GM12864 (cell line): ENCODE results near the gene PCLO.
"Not testable (repeated sequence)": the region's sequence is repeated elsewhere in the genome, so short reads cannot be mapped to it uniquely, and the experiment has no call there.

Source experiments
- DNase-seq: peaks from one replicate; pipeline ENCODE4 v3.0.0-alpha.2; 2011; ENCODE audit warnings: low read depth
- H3K4me3 ChIP-seq: 2 replicates; pipeline ENCODE4 v1.5.1; 2011; ENCODE audit warnings: mild to moderate bottlenecking, low read depth, low read length, control low read depth
- TF ChIP-seq, protein P1 (sequence below): IDR thresholded peaks from 2 replicates; pipeline ENCODE4 v1.5.1; 2011; ENCODE audit warnings: low read depth, mild to moderate bottlenecking, moderate library complexity, low read length, control low read depth, inconsistent platforms; ENCODE audit errors: missing control alignments

Gene PCLO

DNA sequence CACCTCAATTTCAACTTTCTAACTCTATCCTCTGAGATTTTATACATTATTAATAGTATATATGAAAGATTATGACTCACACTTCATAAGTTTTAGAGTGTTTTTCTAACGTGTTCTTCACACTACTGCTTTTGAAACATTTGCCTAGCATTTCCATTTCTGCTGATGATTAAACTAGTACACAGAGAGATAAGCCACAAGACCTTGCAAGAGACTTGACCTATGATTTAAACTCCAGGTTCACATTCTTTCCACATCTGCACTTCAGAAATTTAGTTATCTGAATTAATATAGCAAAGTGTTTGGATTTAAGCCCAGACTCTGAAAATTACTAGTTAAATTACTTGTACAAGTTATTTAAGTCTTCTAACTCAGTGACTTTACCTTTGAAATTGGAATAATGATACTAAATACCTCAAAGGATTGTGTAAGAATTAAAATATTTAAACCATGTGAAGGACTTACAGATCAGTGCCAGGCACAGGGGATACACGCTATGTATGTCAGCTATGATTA, 66.6 kb downstream of the PCLO start:
- TF ChIP-seq, protein P1, sequence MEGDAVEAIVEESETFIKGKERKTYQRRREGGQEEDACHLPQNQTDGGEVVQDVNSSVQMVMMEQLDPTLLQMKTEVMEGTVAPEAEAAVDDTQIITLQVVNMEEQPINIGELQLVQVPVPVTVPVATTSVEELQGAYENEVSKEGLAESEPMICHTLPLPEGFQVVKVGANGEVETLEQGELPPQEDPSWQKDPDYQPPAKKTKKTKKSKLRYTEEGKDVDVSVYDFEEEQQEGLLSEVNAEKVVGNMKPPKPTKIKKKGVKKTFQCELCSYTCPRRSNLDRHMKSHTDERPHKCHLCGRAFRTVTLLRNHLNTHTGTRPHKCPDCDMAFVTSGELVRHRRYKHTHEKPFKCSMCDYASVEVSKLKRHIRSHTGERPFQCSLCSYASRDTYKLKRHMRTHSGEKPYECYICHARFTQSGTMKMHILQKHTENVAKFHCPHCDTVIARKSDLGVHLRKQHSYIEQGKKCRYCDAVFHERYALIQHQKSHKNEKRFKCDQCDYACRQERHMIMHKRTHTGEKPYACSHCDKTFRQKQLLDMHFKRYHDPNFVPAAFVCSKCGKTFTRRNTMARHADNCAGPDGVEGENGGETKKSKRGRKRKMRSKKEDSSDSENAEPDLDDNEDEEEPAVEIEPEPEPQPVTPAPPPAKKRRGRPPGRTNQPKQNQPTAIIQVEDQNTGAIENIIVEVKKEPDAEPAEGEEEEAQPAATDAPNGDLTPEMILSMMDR, result no peak
- no peak overlapping the region for H3K4me3 ChIP-seq
- DNase-seq, result no peak

DNA sequence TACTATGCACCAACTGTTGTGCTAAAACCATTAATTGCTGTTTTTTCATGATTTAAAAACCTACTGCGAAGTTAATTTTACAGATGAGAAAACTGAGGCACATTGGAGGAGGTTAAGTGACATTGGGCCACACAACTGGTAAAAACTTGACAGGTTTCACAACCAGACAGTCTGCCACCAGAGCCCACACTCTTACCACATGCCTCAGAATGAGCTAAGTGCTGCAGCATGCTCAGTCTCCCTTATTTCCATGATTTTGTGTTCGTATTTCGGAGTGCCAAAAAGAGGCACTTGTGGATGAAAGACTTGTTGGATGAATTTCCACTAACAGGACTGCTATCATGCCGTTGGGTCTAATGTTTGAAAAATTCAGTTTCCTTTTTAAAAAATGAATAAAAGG, 77.4 kb downstream of the PCLO start:
- DNase-seq, result no peak
- H3K4me3 ChIP-seq, result no peak overlapping the region
- TF ChIP-seq, protein P1, result no peak

DNA sequence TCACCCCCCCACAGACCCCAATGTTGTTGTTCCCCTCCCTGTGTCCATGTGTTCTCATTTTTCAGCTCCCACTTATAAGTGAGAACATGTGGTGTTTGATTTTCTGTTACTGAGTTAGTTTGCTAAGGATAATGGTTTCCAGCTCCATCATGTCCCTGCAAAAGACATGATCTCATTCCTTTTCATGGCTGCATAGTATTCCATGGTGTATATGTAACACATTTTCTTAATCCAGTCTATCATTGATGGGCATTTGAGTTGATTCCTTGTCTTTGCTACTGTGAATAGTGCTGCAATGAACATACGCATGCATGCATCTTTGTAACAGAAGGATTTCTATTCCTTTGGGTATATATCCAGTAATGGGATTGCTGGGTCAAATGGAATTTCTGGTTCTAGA, 82.8 kb downstream of the PCLO start:
- DNase-seq, H3K4me3 ChIP-seq: not testable (repeated sequence)

DNA sequence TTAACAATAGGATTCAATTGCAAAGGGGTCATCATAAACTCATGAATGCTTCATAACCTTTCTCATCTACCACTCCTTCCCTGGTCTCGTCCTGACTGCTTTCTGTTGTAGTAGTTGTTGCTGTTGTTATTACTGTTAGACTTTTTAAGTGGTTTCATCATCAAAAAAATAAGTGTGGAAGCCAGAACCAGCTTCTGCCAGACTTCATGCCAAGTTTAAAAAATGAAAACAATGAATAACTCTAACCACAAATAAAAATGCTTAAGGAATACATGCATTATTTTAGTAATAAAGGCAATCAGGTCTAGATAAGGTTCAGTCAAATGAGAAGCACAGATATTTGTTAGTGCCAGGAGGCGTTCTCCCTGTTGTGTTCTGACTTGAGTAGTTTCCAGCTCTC, 85.4 kb downstream of the PCLO start:
- TF ChIP-seq, protein P1, result no peak
- H3K4me3 ChIP-seq, result no peak overlapping the region
- no peak for DNase-seq

DNA sequence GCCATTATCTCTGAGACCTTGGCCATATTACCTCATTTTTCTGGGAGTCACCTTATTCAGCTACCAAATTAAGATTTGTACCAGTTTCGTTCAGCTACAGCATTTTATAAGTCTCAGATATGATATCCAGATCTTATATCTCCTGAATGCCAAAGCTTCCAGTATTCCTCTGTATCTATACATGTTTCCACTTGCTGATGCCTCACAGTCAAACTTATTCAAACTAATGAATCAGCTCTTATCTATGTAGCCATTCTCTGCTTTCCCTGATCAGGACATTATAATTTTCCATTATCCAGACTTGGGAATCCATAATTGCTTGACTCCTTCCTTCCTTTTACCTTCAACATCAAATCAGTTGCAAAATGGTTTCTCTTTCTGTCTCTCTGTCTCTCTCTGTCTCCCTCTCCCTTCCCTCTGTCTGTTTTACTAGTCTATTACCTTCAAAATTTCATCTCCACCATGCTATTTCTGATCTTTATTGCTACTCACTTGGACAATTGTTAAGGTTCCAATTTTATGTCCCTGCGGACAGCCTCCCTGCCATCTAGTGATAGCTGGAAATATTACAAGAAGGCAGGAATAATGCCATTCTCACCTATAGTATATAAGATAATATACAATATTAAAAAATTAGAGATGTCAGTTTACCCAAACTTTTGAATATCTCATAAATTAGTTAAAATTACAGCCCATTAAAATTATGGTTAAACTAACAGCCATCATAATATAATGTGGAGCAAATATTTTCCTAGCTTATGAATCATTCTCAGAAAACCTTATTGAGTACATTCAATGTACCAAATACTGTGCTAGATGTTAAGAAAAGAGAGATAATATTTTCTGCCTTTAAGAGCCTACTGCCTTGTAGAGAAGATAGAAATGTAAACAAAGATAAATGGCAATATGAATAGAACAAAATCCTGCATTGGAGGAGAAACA, 89.8 kb downstream of the PCLO start:
- TF ChIP-seq, protein P1, result no peak
- DNase-seq, result no peak
- H3K4me3 ChIP-seq, result no peak overlapping the region

DNA sequence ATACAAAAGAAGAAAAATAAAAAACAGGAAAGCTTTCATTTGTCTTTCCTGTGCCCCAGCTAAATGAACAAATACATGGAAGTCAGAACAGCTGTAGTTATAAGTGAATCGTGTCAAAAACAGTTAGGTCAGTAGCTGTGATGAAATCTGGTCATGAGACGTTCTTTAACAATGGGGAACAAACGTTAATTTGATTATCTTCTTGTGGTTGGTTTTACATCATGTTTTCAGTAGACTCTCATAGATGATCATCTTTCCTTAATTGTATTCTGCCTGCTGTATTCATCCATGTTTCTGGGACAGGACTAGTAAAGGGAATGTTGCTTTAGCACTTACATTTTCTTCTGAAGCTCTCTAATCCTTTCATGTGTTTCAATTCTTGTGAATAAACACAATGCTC, 97.0 kb downstream of the PCLO start:
- no peak overlapping the region for H3K4me3 ChIP-seq
- DNase-seq, result no peak
- TF ChIP-seq, protein P1, result no peak

DNA sequence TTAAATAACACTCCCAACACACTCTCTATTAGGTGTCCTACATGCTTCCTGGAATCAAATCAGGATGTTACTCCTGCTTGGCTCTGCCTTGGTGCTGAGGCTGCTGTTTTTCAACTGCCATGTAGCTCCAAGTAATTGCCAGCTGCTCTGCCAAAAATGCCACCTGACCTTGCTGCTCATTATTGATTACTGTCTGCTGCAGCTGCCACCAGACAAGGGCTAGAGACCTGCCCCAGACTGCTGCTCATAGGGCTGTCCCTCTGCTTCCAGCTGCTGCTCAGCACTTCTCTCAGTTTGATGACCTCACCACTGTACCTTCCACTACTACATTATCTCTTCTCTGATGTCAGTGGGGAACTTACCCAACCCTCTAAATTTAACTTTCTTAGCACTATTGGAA, 102.5 kb downstream of the PCLO start:
- DNase-seq, result no peak
- TF ChIP-seq, protein P1, result no peak
- no peak overlapping the region for H3K4me3 ChIP-seq
